HepG2 (cell line): Measurements from ENCODE around the gene MOV10L1. TPM values are rescaled to one million over a fixed set of nuclear protein-coding genes. Genes with fewer than 3 reads are reported as not detected.

Source experiments
- GABPB1 ChIP-seq: IDR thresholded peaks from 2 replicates; pipeline ENCODE4 v1.6.1; 2016; ENCODE audit warnings: mild to moderate bottlenecking, missing genetic modification reagents, moderate library complexity, missing compliant biosample characterization
- HMGXB4 ChIP-seq, 2 experiments: sonication (generic) in 1 of 2; formaldehyde crosslinking in 1 of 2; IDR thresholded peaks; 2 replicates each; pipeline versions ENCODE4 v1.4.0 to v1.6.1; 2018 to 2020; ENCODE audit warnings: missing genetic modification reagents in 2 of 2, borderline replicate concordance in 1 of 2, low read depth in 1 of 2, mild to moderate bottlenecking in 1 of 2, missing biosample characterization in 1 of 2
- NR0B2 ChIP-seq: sonication (generic); formaldehyde crosslinking; IDR thresholded peaks from 2 replicates; pipeline ENCODE4 v1.4.0; 2020; ENCODE audit warnings: mild to moderate bottlenecking, missing genetic modification reagents
- NR2C2 ChIP-seq: sonication (generic); formaldehyde crosslinking; IDR thresholded peaks from 2 replicates; pipeline ENCODE4 v1.4.0; 2020; ENCODE audit warnings: missing genetic modification reagents, mild to moderate bottlenecking, moderate library complexity, borderline replicate concordance
- NR2F6 ChIP-seq, 2 experiments: IDR thresholded peaks; 2 replicates each; pipeline ENCODE4 v1.6.1; 2016; ENCODE audit warnings: antibody characterized with exemption in 1 of 2, mild to moderate bottlenecking in 1 of 2
- POGK ChIP-seq: sonication (generic); formaldehyde crosslinking; conservative IDR thresholded peaks from 2 replicates; pipeline ENCODE4 v1.8.0; 2022; ENCODE audit warnings: mild to moderate bottlenecking, moderate library complexity, missing genetic modification reagents
- SKIL ChIP-seq: sonication (generic); formaldehyde crosslinking; IDR thresholded peaks from 2 replicates; pipeline ENCODE4 v1.8.0; 2022; ENCODE audit warnings: missing genetic modification reagents, mild to moderate bottlenecking, moderate library complexity, borderline replicate concordance
- STAG1 ChIP-seq: sonication (generic); formaldehyde crosslinking; IDR thresholded peaks from 2 replicates; pipeline ENCODE4 v1.4.0; 2020; ENCODE audit warnings: missing genetic modification reagents
- THAP11 ChIP-seq: IDR thresholded peaks from 2 replicates; pipeline ENCODE4 v1.6.1; 2016; ENCODE audit warnings: missing biosample characterization, missing genetic modification reagents
- UBTF ChIP-seq: sonication (generic); formaldehyde crosslinking; IDR thresholded peaks from 2 replicates; pipeline ENCODE4 v1.4.0; 2020; ENCODE audit warnings: mild to moderate bottlenecking, missing genetic modification reagents
- YY1 ChIP-seq: IDR thresholded peaks from 2 replicates; pipeline ENCODE4 v1.6.1; 2011; ENCODE audit warnings: low read length, low read depth, moderate library complexity, mild to moderate bottlenecking; ENCODE audit not compliant: insufficient read depth, insufficient replicate concordance
- ZNF772 ChIP-seq: sonication (generic); formaldehyde crosslinking; IDR thresholded peaks from 2 replicates; pipeline ENCODE4 v1.5.0; 2020; ENCODE audit warnings: mild to moderate bottlenecking, missing genetic modification reagents
- ZNF775 ChIP-seq: sonication (generic); formaldehyde crosslinking; IDR thresholded peaks from 2 replicates; pipeline ENCODE4 v1.4.0; 2020; ENCODE audit warnings: missing genetic modification reagents, mild to moderate bottlenecking, moderate library complexity, borderline replicate concordance
- polyA plus RNA-seq, 8 experiments: library from polyadenylated mRNA; depleted of rRNA in 3 of 8; stranded (reverse) in 7 of 8; unstranded in 1 of 8; fragments of >200 nt; fragmentation: Illumina TruSeq in 4 of 8; extraction: Trizol in 4 of 8; gene quantifications; 2 replicates each; pipeline versions ENCODE4 v1.2.1 to v1.2.3, GENCODE V29; 2011 to 2016; ENCODE audit warnings: low read depth in 4 of 8, missing spikeins in 1 of 8, mixed read lengths in 1 of 8; ENCODE audit not compliant: insufficient read depth in 1 of 8
- total RNA-seq, 5 experiments: library from RNA; depleted of rRNA; stranded (reverse); fragments of >200 nt; fragmentation: Illumina TruSeq; extraction: Trizol; gene quantifications; 2 replicates each; pipeline ENCODE4 v1.2.3, GENCODE V29; 2016; ENCODE audit warnings: low read depth in 1 of 5

Gene MOV10L1
- total and polyA plus RNA-seq, 2 of the 13 experiments (the other 11 are each of a cell fraction or from before 2014, with no cell fraction given) = 0.11 to 0.12 TPM

- TF ChIP-seq POGK (CRISPR knock-in tag) = 0 out of 2 replicates have a peak, but pooled peaks have one; percentile 34
- peak; percentile 45; the same call in 1 of the 2 replicates for TF ChIP-seq GABPB1
- peak; percentile 44 to 57; a peak in 1 of 4 replicates for TF ChIP-seq HMGXB4 (CRISPR knock-in tag; IDR thresholded peaks at IDR 0.05; ENCODE audit: borderline replicate concordance in 1 of 2, low read depth in 1 of 2)
- TF ChIP-seq UBTF = peak; percentile 75
- TF ChIP-seq YY1 = peak; percentile 78
- TF ChIP-seq ZNF772 (CRISPR knock-in tag) = 0 out of 2 replicates have a peak, but pooled peaks have one; percentile 63
- no peak for TF ChIP-seq ZNF775 (CRISPR knock-in tag)
- TF ChIP-seq NR0B2 (CRISPR knock-in tag) = peak; percentile 60; the same call in 1 of the 2 replicates
- no peak for TF ChIP-seq SKIL (CRISPR knock-in tag)
- peak; percentile 35; the same call in 1 of the 2 replicates for TF ChIP-seq NR2C2 (CRISPR knock-in tag)
- no peak for TF ChIP-seq THAP11 (CRISPR knock-in tag)
- TF ChIP-seq STAG1 (CRISPR knock-in tag) = peak; percentile 58
- no peak for TF ChIP-seq NR2F6 (IDR thresholded peaks at IDR 0.05)
- 0 out of 2 replicates have a peak, but pooled peaks have one; percentile 7 for TF ChIP-seq NR2F6 (CRISPR knock-in tag; IDR thresholded peaks at IDR 0.05)
Observed at GRCh38 chr22:50151571-50152537, 62.0 kb downstream of the MOV10L1 start (continued).
